GM18951 (cell line): ENCODE data around the gene GCN1.

ENCODE experiments used
- POLR2A ChIP-seq: IDR thresholded peaks from 4 replicates; pipeline ENCODE4 v1.6.1; 2011; ENCODE audit warnings: mild to moderate bottlenecking; ENCODE audit not compliant: insufficient read length, insufficient read depth; ENCODE audit errors: extremely low read depth
- in situ Hi-C: fragments of 300-500 bp; cut with MboI; formaldehyde crosslinking; loops from one replicate; pipeline ENCODE4 v1.12.0; 2022; ENCODE audit warnings: low sequenced_read_pairs, mixed read lengths, inconsistent platforms; ENCODE audit not compliant: unreplicated experiment

Gene GCN1

GRCh38 chr12:120235369-120236323 is 41.1 kb upstream of the GCN1 start:
- in situ Hi-C loops, result no loop called here
- no peak for TF ChIP-seq POLR2A

GRCh38 chr12:120234643-120235368 is 40.3 kb upstream of the GCN1 start:
- in situ Hi-C loops, result loop anchor here (5.0 kb wide), 1 partner anchor 32 kb away; the partner anchor contains the start of gene PXN
- no peak for TF ChIP-seq POLR2A

GRCh38 chr12:120231316-120232011 is 36.9 kb upstream of the GCN1 start:
- in situ Hi-C loops, result loop anchor here (5.0 kb wide), 1 partner anchor 36 kb away; the partner anchor contains the start of gene PXN

GRCh38 chr12:120230974-120231315 is 36.4 kb upstream of the GCN1 start:
- in situ Hi-C loops, result loop anchor here (5.0 kb wide), 1 partner anchor 36 kb away; the partner anchor contains the start of gene PXN
- no peak for TF ChIP-seq POLR2A

More at GRCh38 chr12:120231316-120232011, 36.9 kb upstream of the GCN1 start:
- no peak for TF ChIP-seq POLR2A

- in situ Hi-C loops, result loop anchor here (5.0 kb wide), 1 partner anchor 37 kb away; the partner anchor contains the start of gene PXN
Measured at GRCh38 chr12:120230326-120230973, 35.9 kb upstream of the GCN1 start.

GRCh38 chr12:120229487-120230325 is 35.2 kb upstream of the GCN1 start:
- in situ Hi-C loops, result loop anchor here (5.0 kb wide), 1 partner anchor 38 kb away; the partner anchor contains the start of gene PXN
- no peak for TF ChIP-seq POLR2A

More at GRCh38 chr12:120230326-120230973, 35.9 kb upstream of the GCN1 start:
- TF ChIP-seq POLR2A, result no peak

GRCh38 chr12:120229071-120229486 is 34.6 kb upstream of the GCN1 start:
- no peak for TF ChIP-seq POLR2A
- in situ Hi-C loops, result no loop called here

GRCh38 chr12:120228291-120229070 is 34.0 kb upstream of the GCN1 start:
- in situ Hi-C loops, result no loop called here
- TF ChIP-seq POLR2A, result no peak

GRCh38 chr12:120228041-120228290 is 33.5 kb upstream of the GCN1 start:
- in situ Hi-C loops, result no loop called here
- TF ChIP-seq POLR2A, result no peak

- in situ Hi-C loops, result no loop called here
- no peak for TF ChIP-seq POLR2A
Measured at GRCh38 chr12:120227233-120228040, 32.9 kb upstream of the GCN1 start.

- TF ChIP-seq POLR2A, result peak; percentile 21
- in situ Hi-C loops, result no loop called here
Measured at GRCh38 chr12:120225852-120226640, 31.5 kb upstream of the GCN1 start.
